HG02610 (cell line): ENCODE data around the gene GALT.

ENCODE experiments used
- ATAC-seq: cut with Tn5 transposase; IDR thresholded peaks from one replicate; pipeline ENCODE4 v1.9.1; 2021; ENCODE audit warnings: mild to moderate bottlenecking, moderate library complexity; ENCODE audit not compliant: unreplicated experiment

The GALT gene

GRCh38 chr9:34675048-34675714 lies 28.7 kb downstream of the GALT start:
- ATAC-seq = no peak

GRCh38 chr9:34675869-34676268 lies 29.4 kb downstream of the GALT start:
- ATAC-seq = no peak

GRCh38 chr9:34684145-34684544 lies 37.7 kb downstream of the GALT start:
- no peak for ATAC-seq

- no peak for ATAC-seq
These were observed 38.3 kb downstream of the GALT start for GRCh38 chr9:34684816-34685215.

GRCh38 chr9:34685591-34685990 lies 39.1 kb downstream of the GALT start:
- no peak for ATAC-seq

- no peak for ATAC-seq
These were observed 39.8 kb downstream of the GALT start for GRCh38 chr9:34686231-34686630.

GRCh38 chr9:34686732-34687131 lies 40.3 kb downstream of the GALT start:
- ATAC-seq = no peak

GRCh38 chr9:34687276-34688030 lies 41.0 kb downstream of the GALT start:
- ATAC-seq = no peak

- ATAC-seq = no peak
These were observed 42.0 kb downstream of the GALT start for GRCh38 chr9:34688329-34689115.

GRCh38 chr9:34689116-34689470 lies 42.6 kb downstream of the GALT start:
- ATAC-seq = no peak

- no peak for ATAC-seq
These were observed 43.0 kb downstream of the GALT start for GRCh38 chr9:34689512-34689911.

GRCh38 chr9:34690983-34691935 lies 44.8 kb downstream of the GALT start, which contains the start of gene CCL19:
Gene CCL19, minus strand, starts transcription at chr9:34691276. Its CDS starts 137 bp downstream, at chr9:34691139.
- ATAC-seq = no peak

GRCh38 chr9:34691936-34692315 lies 45.5 kb downstream of the GALT start:
- ATAC-seq = no peak

GRCh38 chr9:34693560-34693959 lies 47.1 kb downstream of the GALT start:
- no peak for ATAC-seq

GRCh38 chr9:34694811-34695210 lies 48.3 kb downstream of the GALT start:
- ATAC-seq = no peak
